IPS DF 6.9 (cell line): ENCODE results near the gene VIPR2.
"Not testable (repeated sequence)": the region's sequence is repeated elsewhere in the genome, so short reads cannot be mapped to it uniquely, and the experiment has no call there.

Experiments
- DNase-seq: peaks from one replicate; pipeline ENCODE4 v3.0.0-alpha.2; 2013; ENCODE audit warnings: low read depth, low spot score
- H3K27ac ChIP-seq: one replicate; pipeline ENCODE4 v1.5.1; 2013; ENCODE audit warnings: low read length, control low read depth
- H3K27me3 ChIP-seq: 2 replicates; pipeline ENCODE4 v1.6.1; 2013; ENCODE audit warnings: mild to moderate bottlenecking, low read length; ENCODE audit not compliant: control insufficient read depth, insufficient read depth
- H3K36me3 ChIP-seq: 2 replicates; pipeline ENCODE4 v1.6.1; 2013; ENCODE audit warnings: low read length; ENCODE audit not compliant: control insufficient read depth, insufficient read depth
- H3K4me1 ChIP-seq: 2 replicates; pipeline ENCODE4 v1.6.1; 2013; ENCODE audit warnings: low read length; ENCODE audit not compliant: control insufficient read depth, insufficient read depth
- H3K4me3 ChIP-seq: 2 replicates; pipeline ENCODE4 v1.5.1; 2013; ENCODE audit warnings: mild to moderate bottlenecking, low read length
- H3K9me3 ChIP-seq: 2 replicates; pipeline ENCODE4 v1.6.1; 2013; ENCODE audit warnings: low read length, inconsistent platforms; ENCODE audit not compliant: control insufficient read depth, insufficient read depth
- WGBS: extraction: QIAGEN DNeasy Blood & Tissue Kit; methylation state at CpG from one replicate; pipeline ENCODE4 v1.1.7; 2013; ENCODE audit warnings: mixed read lengths, missing lambda C conversion rate; ENCODE audit not compliant: insufficient read length, insufficient coverage; 5-methylcytosine and 5-hydroxymethylcytosine counted together

Gene VIPR2

DNA sequence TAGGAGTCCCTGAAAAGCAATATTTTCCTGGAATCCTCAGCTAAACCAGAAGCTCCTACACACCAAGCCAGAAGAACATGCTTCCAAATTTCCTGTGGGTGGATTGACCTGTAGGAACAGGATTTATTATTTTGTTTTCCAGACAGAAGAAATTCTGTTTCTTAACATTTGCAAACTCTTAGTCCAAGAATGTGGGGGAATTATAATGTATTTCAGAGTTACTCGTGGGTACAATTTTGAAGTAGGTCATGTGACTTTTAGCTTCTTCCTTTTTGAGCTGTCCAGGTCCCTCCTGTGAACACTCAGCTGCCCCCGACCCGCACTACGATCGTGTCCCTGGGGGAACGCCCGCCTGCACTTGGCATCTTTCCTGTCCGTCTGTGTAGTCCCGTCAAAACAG lies 27.7 kb upstream of the VIPR2 start:
- no peak overlapping the region for H3K27ac ChIP-seq
- no peak for DNase-seq
- H3K4me3 ChIP-seq = no peak overlapping the region
- no CpG with 5 or more reads among the region's 9 CpGs for WGBS
- H3K9me3 ChIP-seq = peaks cover 12% of the 10 kb centered on the region
- no peaks in the 10 kb centered on the region for H3K27me3 ChIP-seq
- no peaks in the 10 kb centered on the region for H3K36me3 ChIP-seq
- no peaks in the 10 kb centered on the region for H3K4me1 ChIP-seq

DNA sequence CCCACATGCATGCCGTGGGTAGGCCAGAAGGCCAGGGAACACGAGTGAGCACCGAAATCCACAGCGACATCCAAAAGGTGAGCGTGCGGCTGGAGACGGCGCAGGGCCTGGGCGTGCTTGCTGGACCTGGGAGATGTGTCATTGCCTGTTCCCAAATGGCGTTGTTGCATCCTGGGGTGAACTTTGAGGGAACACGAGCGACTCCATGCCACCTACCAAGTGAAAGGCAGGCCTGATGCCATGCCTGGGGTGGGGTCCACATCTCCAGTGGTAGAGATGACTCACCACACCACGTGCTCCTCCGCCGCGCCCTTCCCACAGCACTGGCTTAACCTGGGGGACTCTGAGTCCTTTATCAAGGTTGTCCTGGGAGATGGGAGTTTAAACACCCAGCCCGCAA lies 24.7 kb upstream of the VIPR2 start:
- WGBS = no CpG with 5 or more reads among the region's 17 CpGs
- no peak for DNase-seq
- H3K27ac ChIP-seq = no peak overlapping the region

DNA sequence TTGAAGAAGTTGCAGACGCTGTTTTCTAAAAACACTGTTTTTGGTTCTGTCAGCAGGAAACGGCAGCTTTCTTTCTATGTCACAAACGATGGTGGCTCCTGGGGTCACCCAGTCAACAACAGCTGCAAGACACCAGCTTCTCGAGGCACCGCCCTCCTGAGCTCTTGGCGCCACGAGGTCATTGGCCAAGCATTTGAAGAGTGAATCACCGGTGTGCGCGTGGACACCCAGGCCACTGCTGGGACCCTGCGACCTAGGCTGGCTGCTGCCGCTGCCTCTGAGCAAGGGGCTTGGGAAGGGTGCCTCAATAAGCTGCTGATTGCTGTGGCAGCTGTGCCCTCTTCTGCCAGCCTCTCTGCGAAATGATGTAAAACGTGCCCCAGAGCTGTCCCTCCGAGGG lies 22.5 kb upstream of the VIPR2 start:
- Histone ChIP-seq H3K9me3 (peaks cover 5% of the 10 kb centered on the region), H3K4me1 (no peaks in the 10 kb centered on the region), H3K27ac (no peak overlapping the region), H3K4me3 (no peak overlapping the region), H3K27me3 (no peaks in the 10 kb centered on the region), H3K36me3 (no peaks in the 10 kb centered on the region)
- no peak for DNase-seq
- no CpG with 5 or more reads among the region's 15 CpGs for WGBS

More for the DNA sequence above, 24.7 kb upstream of the VIPR2 start:
- H3K4me1 ChIP-seq = no peaks in the 10 kb centered on the region
- H3K36me3 ChIP-seq = no peaks in the 10 kb centered on the region
- no peak overlapping the region for H3K4me3 ChIP-seq
- no peaks in the 10 kb centered on the region for H3K27me3 ChIP-seq
- H3K9me3 ChIP-seq = peaks cover 8% of the 10 kb centered on the region

DNA sequence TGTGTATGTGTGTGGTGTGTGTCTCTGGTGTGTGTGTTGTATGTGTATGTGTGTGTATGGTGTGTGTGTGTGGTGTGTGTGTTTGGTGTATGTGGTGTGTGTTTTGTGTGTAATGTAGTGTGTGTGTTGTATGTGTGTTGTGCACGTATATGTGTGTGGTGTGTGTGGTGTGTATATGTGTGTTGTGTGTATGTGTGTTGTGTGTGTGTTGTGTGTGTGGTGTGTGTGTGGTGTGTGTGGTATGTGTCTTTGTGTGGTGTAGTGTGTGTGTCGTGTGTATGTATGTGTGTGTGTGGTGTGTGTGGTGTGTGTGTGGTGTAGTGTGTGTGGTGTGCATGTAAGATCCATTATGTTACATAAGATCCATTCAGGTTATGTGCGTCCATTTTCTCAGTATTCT lies 21.9 kb upstream of the VIPR2 start:
- WGBS = 100% methylated on average over 1 of the region's 3 CpGs
- H3K4me1 ChIP-seq = no peaks in the 10 kb centered on the region
- no peak overlapping the region for H3K4me3 ChIP-seq
- DNase-seq = no peak
- peaks cover 5% of the 10 kb centered on the region for H3K9me3 ChIP-seq
- H3K27ac ChIP-seq = no peak overlapping the region
- H3K36me3 ChIP-seq = no peaks in the 10 kb centered on the region
- no peaks in the 10 kb centered on the region for H3K27me3 ChIP-seq

DNA sequence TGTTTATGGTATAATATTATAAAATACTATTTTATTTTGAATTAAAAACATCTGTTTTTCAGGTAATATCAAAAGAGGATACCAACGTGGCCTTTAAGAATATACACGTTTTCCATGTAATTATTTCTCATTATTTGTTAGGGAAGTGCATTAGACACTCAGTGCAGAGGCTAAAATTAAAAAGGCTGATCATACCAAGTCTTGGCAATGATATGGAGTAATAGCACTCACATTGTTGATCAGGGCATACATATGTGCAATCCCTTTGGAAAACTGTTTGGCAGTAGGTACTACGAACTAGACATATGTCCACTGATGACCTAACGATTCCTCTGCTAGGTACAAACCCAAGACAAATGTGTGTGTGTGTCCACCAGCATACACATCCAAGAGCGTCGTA lies 20.7 kb upstream of the VIPR2 start:
- no peak for DNase-seq
- no CpG with 5 or more reads among the region's 6 CpGs for WGBS
- Histone ChIP-seq H3K4me3 (no peak overlapping the region), H3K27ac (no peak overlapping the region), H3K27me3 (no peaks in the 10 kb centered on the region), H3K36me3 (no peaks in the 10 kb centered on the region), H3K9me3 (peaks cover 3% of the 10 kb centered on the region), H3K4me1 (no peaks in the 10 kb centered on the region)

DNA sequence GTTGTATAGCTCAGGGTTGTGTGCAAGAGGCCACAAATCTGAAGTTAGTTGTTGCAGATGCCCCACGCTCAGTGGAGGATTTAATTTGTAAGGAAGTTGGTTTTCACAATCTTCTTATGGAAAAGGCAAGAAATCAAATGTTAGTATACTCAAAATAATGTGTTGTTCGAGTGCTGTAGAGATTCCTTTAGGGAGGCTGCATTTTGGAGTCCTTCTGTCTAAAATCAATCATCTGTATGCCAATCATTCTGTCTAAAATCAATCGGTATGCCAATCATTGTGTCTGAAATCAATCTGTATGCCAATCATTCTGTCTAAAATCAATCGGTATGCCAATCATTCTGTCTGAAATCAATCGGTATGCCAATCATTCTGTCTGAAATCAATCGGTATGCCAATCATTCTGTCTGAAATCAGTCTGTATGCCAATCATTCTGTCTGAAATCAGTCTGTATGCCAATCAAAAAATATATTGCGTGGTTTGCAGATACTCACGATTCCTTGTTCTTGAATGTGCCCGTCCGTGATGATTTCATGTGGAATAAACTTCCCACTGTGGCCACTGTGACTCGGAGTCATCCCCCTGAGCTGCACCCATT lies 19.1 kb upstream of the VIPR2 start:
- H3K4me3 ChIP-seq, H3K4me1 ChIP-seq, H3K27ac ChIP-seq, H3K9me3 ChIP-seq, H3K36me3 ChIP-seq, H3K27me3 ChIP-seq, DNase-seq: not testable (repeated sequence)
- WGBS = no CpG with 5 or more reads among the region's 11 CpGs

DNA sequence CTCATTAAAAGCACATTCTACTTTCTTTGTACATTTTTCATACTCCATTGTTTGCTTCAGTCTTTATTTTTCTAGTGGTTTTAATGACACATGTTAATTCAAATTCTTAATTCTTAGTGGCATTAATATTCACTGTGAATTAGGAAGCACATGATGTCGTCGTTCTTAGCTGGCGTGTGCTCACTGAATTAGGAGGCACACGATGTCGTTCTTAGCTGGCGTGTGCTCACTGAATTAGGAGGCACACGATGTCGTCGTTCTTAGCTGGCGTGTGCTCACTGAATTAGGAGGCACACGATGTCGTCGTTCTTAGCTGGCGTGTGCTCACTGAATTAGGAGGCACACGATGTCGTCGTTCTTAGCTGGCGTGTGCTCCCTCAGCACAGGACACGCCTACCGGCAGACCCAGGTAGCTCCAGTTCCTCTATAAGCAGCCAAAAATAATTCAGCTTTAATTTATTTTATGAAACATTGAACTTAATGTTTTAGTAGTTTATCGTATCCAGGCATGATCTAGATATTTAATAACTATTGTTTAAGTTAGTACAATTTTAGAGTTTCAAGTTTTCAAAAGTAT lies 17.5 kb upstream of the VIPR2 start:
- not testable (repeated sequence) for H3K27ac ChIP-seq, DNase-seq, H3K9me3 ChIP-seq, H3K4me1 ChIP-seq, H3K4me3 ChIP-seq, H3K36me3 ChIP-seq, H3K27me3 ChIP-seq
- no CpG with 5 or more reads among the region's 21 CpGs for WGBS

DNA sequence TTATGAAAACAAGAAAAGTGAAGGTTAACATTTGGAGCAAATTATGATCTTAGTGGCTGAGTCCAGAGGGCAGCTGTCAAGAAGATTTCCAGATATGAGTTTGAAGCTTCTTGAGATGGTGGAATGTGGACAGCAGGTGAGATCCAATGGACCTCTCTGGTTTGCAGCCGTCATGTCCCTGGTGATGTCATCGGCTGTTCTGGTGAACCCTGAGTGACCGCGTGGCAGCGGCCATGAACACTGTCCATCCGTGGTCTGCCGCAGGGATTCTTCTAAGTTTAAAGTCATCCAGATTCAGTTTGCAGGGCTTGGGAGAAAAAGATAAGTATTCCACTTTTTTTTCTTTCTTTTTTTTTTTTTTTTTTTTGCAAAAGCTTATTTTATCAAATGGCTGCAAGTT lies 15.8 kb upstream of the VIPR2 start:
- no CpG with 5 or more reads among the region's 7 CpGs for WGBS
- no peak for DNase-seq
- no peak overlapping the region for H3K27ac ChIP-seq
- H3K27me3 ChIP-seq = no peaks in the 10 kb centered on the region
- H3K4me1 ChIP-seq = no peaks in the 10 kb centered on the region
- H3K9me3 ChIP-seq = no peaks in the 10 kb centered on the region
- H3K36me3 ChIP-seq = no peaks in the 10 kb centered on the region
- H3K4me3 ChIP-seq = no peak overlapping the region

DNA sequence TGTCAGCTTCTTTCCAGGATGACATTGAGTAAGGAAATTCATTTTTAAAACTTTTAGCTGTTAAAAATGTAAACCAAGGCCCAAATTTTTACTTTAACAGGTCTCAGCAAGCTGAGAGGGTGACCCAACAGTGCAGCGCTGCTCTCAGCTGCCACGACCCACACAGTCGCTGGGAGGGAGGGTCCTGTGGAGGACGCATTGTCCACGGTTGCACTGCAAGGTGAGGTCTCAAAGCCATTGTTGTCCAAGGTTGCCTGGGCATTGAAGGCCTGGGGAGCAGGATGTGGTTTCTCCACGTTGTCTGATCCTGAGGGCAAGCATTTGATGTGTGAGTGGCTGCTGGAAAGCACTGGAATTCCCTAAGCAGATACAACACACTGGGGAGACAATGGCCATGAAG lies 15.1 kb upstream of the VIPR2 start:
- H3K9me3 ChIP-seq = no peaks in the 10 kb centered on the region
- H3K27me3 ChIP-seq = no peaks in the 10 kb centered on the region
- no peak overlapping the region for H3K4me3 ChIP-seq
- no CpG with 5 or more reads among the region's 6 CpGs for WGBS
- no peaks in the 10 kb centered on the region for H3K36me3 ChIP-seq
- H3K27ac ChIP-seq = no peak overlapping the region
- DNase-seq = no peak
- H3K4me1 ChIP-seq = no peaks in the 10 kb centered on the region

DNA sequence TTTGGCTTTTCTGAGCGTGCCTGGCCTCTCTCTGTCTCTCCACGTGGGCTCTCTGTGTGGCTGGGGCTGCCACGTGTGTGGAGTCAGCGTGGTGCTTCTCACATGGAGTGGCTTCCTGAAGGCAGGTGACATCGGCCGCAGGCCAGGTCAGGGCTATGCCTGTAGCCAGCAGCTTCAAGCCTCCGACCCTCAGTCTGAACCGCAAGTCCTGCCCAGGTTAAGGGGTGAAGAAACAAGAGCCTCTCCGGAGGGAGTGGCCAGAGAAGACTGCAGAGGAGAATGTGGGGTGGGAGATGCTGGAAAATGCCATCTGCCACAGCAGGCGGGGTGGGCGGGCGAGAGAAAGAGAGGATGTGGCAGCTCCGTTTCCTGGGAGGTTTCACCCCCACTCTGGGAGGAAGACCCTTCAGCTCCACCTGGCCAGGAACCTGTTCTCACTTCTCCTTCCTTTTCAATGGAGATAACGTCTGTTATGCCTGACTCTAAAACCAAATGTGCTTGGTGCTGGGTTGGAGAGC lies 14.3 kb upstream of the VIPR2 start:
- no CpG with 5 or more reads among the region's 14 CpGs for WGBS
- Histone ChIP-seq H3K36me3 (no peaks in the 10 kb centered on the region), H3K4me3 (no peak overlapping the region), H3K27ac (no peak overlapping the region), H3K9me3 (no peaks in the 10 kb centered on the region), H3K4me1 (no peaks in the 10 kb centered on the region), H3K27me3 (no peaks in the 10 kb centered on the region)
- DNase-seq = no peak
